ENCODE data around the gene DLX2. TPM values are rescaled to one million over a fixed set of nuclear protein-coding genes. Genes with fewer than 3 reads are reported as not detected.
"Not testable (repeated sequence)": the region's sequence is repeated elsewhere in the genome, so short reads cannot be mapped to it uniquely, and the experiment has no call there.

Gene DLX2
- total and polyA plus RNA-seq, 2 of the 13 experiments (the other 11 are each of a cell fraction or from before 2014, with no cell fraction given): 0.07 to 0.15 TPM

DNA sequence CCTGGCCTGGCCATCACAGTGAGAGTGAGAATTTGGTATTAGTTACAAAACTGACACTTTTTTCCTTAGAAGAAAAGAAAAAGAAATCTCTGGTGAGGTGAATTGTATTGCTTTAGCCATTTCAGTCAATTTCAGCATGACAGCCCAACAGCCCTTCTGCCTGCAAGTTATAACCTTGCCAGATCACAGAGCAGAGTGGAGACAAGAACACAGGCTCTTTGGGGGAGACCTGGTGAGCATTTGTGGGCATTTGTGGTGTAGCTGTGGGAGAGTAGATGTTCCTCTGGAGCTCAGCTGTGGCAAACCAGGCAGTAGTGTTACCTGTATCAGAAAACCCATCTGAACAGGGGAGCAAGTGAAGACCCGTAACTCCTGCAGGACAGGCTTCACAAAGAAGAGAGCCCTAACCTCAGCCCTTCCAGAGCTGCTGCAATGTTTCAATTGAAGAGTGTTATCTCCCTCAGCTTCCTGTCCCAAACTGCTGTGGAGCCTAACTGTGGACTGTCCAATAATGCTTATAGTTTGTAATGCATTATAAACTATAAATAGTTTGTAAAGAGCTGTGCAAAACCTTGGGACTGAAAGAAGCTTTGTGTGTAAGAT, 40.2 kb downstream of the DLX2 start:
- CTCF ChIA-PET (ENCODE audit: low intra/inter-chr PET ratio, low total read pairs): no interaction called here

DNA sequence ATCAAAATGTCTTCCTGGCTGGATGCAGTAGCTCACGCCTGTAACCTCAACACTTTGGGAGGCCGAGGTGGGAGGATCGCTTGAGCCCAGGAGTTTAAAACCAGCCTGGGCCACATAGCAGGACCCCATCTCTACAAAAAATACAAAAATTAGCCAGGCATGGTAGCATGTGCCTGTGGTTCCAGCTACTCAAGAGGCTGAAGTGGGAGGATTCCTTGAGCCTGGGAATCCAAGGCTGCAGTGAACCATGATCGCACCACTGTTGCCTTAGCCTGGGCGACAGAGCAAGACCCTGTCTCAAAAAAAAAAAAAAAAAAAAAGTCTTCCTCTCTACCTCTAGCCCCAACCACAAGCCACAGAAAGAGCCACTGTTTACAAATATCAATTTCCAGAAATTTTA, 42.6 kb downstream of the DLX2 start:
- BruUV-seq (replicated peaks); POLR2A ChIA-PET; CTCF ChIA-PET (ENCODE audit: low intra/inter-chr PET ratio, low total read pairs); H3K4me3 ChIP-seq (replicated peaks in 1 of 3; ENCODE audit: insufficient read depth in 1 of 3, low read depth in 2 of 3, low read length in 3 of 3); in situ Hi-C loops (cut with HindIII; ENCODE audit: extremely low pct_ligation_motif_present, low pct_unique_long_range_greater_than_20kb); H3K9ac ChIP-seq (ENCODE audit: insufficient read depth, low read depth, low read length); ATAC-seq; H4K20me1 ChIP-seq (ENCODE audit: insufficient read depth, low read length); intact Hi-C loops (cut with micrococcal nuclease; ENCODE audit: unreplicated experiment); DNase-seq (ENCODE audit: low spot score); H3K79me2 ChIP-seq (ENCODE audit: insufficient read depth, low read length); H2AFZ ChIP-seq (ENCODE audit: low read length); H3K27ac ChIP-seq (ENCODE audit: extremely low read length, insufficient read depth, low read length); H3K9me3 ChIP-seq (ENCODE audit: low read length); H3K27me3 ChIP-seq (ENCODE audit: control insufficient read depth in 1 of 2, insufficient read depth in 2 of 2, low read length in 2 of 2); H3K36me3 ChIP-seq (replicated peaks in 1 of 2; ENCODE audit: control insufficient read depth in 1 of 2, insufficient read depth in 2 of 2, low read length in 2 of 2); FAIRE-seq; H3K4me2 ChIP-seq (ENCODE audit: low read depth, low read length): not testable (repeated sequence)
- H3K4me1 ChIP-seq (ENCODE audit: insufficient read depth, low read length): peaks cover 11% of the 10 kb centered on the region; the same call in 1 of the 2 replicates
- WGBS (ENCODE audit: low lambda C conversion rate): 95% methylated on average over 5 of the region's 5 CpGs

More for the DNA sequence above, 40.2 kb downstream of the DLX2 start:
- no TSS peak for BruUV-seq (replicated peaks)
- WGBS (ENCODE audit: low lambda C conversion rate): 100% methylated on average over 1 of the region's 1 CpG
- no peak overlapping the region for H3K4me3 ChIP-seq (replicated peaks in 1 of 3; ENCODE audit: insufficient read depth in 1 of 3, low read depth in 2 of 3, low read length in 3 of 3)
- H3K9ac ChIP-seq (ENCODE audit: insufficient read depth, low read depth, low read length): no peak overlapping the region
- TF ChIP-seq RFX5 (IDR thresholded peaks at IDR 0.05; ENCODE audit: low read depth, low read length) (no peak), CBX5 (CRISPR knock-in tag; IDR thresholded peaks at IDR 0.05; ENCODE audit: borderline replicate concordance) (no peak), ZNF350 (CRISPR knock-in tag; IDR thresholded peaks at IDR 0.05; ENCODE audit: borderline replicate concordance, low read depth) (no peak), PHF8 (CRISPR knock-in tag; IDR thresholded peaks at IDR 0.05) (no peak), ZFYVE20 (CRISPR knock-in tag; IDR thresholded peaks at IDR 0.05; ENCODE audit: borderline replicate concordance, low read depth) (no peak), SRF (IDR thresholded peaks at IDR 0.05; ENCODE audit: low read depth, low read length) (no peak), ZFP36L1 (CRISPR knock-in tag; IDR thresholded peaks at IDR 0.05) (no peak), HDAC2 (CRISPR knock-in tag; IDR thresholded peaks at IDR 0.05) (no peak), ZNF30 (CRISPR knock-in tag; IDR thresholded peaks at IDR 0.05) (no peak), ZNF232 (CRISPR knock-in tag; IDR thresholded peaks at IDR 0.05; ENCODE audit: borderline replicate concordance) (no peak), PCBP2 (optimal IDR thresholded peaks at IDR 0.05; ENCODE audit: low read depth, low read length, poor library complexity, severe bottlenecking) (no peak)
- TF ChIP-seq, protein P1, sequence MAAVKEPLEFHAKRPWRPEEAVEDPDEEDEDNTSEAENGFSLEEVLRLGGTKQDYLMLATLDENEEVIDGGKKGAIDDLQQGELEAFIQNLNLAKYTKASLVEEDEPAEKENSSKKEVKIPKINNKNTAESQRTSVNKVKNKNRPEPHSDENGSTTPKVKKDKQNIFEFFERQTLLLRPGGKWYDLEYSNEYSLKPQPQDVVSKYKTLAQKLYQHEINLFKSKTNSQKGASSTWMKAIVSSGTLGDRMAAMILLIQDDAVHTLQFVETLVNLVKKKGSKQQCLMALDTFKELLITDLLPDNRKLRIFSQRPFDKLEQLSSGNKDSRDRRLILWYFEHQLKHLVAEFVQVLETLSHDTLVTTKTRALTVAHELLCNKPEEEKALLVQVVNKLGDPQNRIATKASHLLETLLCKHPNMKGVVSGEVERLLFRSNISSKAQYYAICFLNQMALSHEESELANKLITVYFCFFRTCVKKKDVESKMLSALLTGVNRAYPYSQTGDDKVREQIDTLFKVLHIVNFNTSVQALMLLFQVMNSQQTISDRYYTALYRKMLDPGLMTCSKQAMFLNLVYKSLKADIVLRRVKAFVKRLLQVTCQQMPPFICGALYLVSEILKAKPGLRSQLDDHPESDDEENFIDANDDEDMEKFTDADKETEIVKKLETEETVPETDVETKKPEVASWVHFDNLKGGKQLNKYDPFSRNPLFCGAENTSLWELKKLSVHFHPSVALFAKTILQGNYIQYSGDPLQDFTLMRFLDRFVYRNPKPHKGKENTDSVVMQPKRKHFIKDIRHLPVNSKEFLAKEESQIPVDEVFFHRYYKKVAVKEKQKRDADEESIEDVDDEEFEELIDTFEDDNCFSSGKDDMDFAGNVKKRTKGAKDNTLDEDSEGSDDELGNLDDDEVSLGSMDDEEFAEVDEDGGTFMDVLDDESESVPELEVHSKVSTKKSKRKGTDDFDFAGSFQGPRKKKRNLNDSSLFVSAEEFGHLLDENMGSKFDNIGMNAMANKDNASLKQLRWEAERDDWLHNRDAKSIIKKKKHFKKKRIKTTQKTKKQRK (IDR thresholded peaks at IDR 0.05; ENCODE audit: low read length): no peak
- TF ChIP-seq, protein P2, sequence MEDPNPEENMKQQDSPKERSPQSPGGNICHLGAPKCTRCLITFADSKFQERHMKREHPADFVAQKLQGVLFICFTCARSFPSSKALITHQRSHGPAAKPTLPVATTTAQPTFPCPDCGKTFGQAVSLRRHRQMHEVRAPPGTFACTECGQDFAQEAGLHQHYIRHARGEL (CRISPR knock-in tag; IDR thresholded peaks at IDR 0.05): no peak
- TF ChIP-seq, protein P3, sequence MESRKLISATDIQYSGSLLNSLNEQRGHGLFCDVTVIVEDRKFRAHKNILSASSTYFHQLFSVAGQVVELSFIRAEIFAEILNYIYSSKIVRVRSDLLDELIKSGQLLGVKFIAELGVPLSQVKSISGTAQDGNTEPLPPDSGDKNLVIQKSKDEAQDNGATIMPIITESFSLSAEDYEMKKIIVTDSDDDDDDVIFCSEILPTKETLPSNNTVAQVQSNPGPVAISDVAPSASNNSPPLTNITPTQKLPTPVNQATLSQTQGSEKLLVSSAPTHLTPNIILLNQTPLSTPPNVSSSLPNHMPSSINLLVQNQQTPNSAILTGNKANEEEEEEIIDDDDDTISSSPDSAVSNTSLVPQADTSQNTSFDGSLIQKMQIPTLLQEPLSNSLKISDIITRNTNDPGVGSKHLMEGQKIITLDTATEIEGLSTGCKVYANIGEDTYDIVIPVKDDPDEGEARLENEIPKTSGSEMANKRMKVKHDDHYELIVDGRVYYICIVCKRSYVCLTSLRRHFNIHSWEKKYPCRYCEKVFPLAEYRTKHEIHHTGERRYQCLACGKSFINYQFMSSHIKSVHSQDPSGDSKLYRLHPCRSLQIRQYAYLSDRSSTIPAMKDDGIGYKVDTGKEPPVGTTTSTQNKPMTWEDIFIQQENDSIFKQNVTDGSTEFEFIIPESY (CRISPR knock-in tag; IDR thresholded peaks at IDR 0.05): no peak
- no peaks in the 10 kb centered on the region for H3K9me3 ChIP-seq (ENCODE audit: low read length)
- no peaks in the 10 kb centered on the region for H3K27me3 ChIP-seq (ENCODE audit: control insufficient read depth in 1 of 2, insufficient read depth in 2 of 2, low read length in 2 of 2)
- no peak overlapping the region for H2AFZ ChIP-seq (ENCODE audit: low read length)
- ATAC-seq (no peak), DNase-seq (ENCODE audit: low spot score) (no peak), FAIRE-seq (no peak)
- POLR2A ChIA-PET: interaction anchor here (1.5 kb wide), 1 partner anchor 10 kb away, joined by 4 read pairs; no protein-coding TSS in a partner anchor
- H3K4me2 ChIP-seq (ENCODE audit: low read depth, low read length): no peak overlapping the region
- H3K36me3 ChIP-seq (replicated peaks in 1 of 2; ENCODE audit: control insufficient read depth in 1 of 2, insufficient read depth in 2 of 2, low read length in 2 of 2): peaks cover 3 to 5% of the 10 kb centered on the region in 2 experiments; a peak in 4 of 5 replicates
- H4K20me1 ChIP-seq (ENCODE audit: insufficient read depth, low read length): no peaks in the 10 kb centered on the region
- no peaks in the 10 kb centered on the region for H3K79me2 ChIP-seq (ENCODE audit: insufficient read depth, low read length)
- H3K4me1 ChIP-seq (ENCODE audit: insufficient read depth, low read length): peaks cover 5% of the 10 kb centered on the region; the same call in 1 of the 2 replicates
- intact Hi-C loops (cut with micrococcal nuclease; ENCODE audit: unreplicated experiment) (no loop called here), in situ Hi-C loops (cut with HindIII; ENCODE audit: extremely low pct_ligation_motif_present, low pct_unique_long_range_greater_than_20kb) (no loop called here)
- H3K27ac ChIP-seq (ENCODE audit: extremely low read length, insufficient read depth, low read length): no peak overlapping the region
